Fibroblast of villous mesenchyme (primary cell): Measurements from ENCODE around the gene RGS7. TPM values are rescaled to one million over a fixed set of nuclear protein-coding genes. Genes with fewer than 3 reads are reported as not detected.
A peak's percentile ranks its signal among the peaks of the same experiment; 100 is the strongest.

Experiments
- DNase-seq: peaks from one replicate; pipeline ENCODE4 v3.0.0-alpha.2; 2010; ENCODE audit warnings: low read depth
- H3K4me3 ChIP-seq: 2 replicates; pipeline ENCODE4 v1.5.1; 2011; ENCODE audit warnings: low read depth, mild to moderate bottlenecking, low read length
- total RNA-seq: library from RNA; depleted of rRNA; stranded (reverse); fragments of >200 nt; gene quantifications from 2 replicates; pipeline ENCODE4 v1.2.3, GENCODE V29; 2012
- TF ChIP-seq, protein P1 (sequence below): IDR thresholded peaks from 2 replicates; pipeline ENCODE4 v1.5.1; 2012; ENCODE audit warnings: low read depth, mild to moderate bottlenecking, low read length; ENCODE audit not compliant: insufficient read depth

Gene RGS7
- total RNA-seq, 1 donor = 0.43 TPM

DNA sequence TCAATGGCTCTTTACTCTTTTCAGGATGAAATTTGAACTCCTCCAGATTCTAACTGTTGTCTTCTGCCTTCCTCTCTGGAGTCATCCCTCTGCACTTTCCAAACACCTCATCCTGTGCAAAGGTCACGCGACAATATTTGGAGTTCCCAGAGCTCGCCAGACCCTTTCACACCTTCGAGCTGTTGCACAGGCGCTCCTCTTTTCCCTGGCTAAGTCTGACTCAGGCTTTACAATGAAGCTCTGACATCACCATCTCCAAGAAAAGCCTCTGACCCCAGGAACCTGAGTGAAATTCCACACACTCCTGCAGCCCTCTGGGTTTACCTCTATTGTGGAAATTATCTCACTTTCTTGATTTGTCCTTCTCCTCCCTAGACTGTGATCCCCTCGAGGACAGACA lies 270.3 kb downstream of the RGS7 start:
- H3K4me3 ChIP-seq = no peak overlapping the region
- TF ChIP-seq, protein P1, sequence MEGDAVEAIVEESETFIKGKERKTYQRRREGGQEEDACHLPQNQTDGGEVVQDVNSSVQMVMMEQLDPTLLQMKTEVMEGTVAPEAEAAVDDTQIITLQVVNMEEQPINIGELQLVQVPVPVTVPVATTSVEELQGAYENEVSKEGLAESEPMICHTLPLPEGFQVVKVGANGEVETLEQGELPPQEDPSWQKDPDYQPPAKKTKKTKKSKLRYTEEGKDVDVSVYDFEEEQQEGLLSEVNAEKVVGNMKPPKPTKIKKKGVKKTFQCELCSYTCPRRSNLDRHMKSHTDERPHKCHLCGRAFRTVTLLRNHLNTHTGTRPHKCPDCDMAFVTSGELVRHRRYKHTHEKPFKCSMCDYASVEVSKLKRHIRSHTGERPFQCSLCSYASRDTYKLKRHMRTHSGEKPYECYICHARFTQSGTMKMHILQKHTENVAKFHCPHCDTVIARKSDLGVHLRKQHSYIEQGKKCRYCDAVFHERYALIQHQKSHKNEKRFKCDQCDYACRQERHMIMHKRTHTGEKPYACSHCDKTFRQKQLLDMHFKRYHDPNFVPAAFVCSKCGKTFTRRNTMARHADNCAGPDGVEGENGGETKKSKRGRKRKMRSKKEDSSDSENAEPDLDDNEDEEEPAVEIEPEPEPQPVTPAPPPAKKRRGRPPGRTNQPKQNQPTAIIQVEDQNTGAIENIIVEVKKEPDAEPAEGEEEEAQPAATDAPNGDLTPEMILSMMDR = no peak
- no peak for DNase-seq

DNA sequence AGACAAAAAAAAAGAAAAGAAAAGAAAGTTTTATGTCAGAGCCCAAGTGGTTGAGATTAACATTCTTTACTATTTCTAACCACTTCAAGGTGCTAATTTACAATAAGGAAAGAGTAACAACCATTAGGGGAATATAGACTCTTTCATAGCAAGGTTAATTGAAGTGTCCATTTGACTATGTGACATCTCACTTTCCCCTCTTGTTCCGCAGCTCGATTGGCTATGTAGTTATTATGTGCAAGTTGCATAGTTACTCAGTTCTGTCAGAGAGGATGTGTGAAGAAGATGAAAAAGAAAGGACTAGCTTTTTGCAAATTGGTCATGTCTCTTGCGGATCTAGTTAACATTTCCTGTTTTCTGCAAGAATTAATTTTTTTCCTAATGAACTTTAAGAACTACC lies 273.7 kb downstream of the RGS7 start:
- no peak overlapping the region for H3K4me3 ChIP-seq
- TF ChIP-seq, protein P1 = no peak
- DNase-seq = no peak

DNA sequence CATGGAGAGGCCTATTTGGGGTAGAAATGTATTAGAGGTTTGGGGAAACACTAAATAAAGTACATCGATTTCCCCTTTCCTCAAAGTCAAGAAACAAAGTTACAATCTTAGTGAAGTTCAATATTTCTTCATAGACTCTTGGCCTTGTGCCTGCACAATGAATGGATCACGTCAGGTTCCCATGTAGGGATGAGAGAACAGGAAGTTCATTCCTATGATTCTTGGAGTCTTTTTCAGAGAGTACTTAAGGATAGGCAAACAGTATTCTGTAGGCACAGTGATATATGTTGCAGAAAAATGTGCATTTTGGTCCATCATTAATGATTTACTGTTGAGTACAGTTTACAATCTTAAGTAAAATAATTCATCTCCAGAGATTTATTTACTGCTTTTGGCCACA lies 275.5 kb downstream of the RGS7 start:
- no peak overlapping the region for H3K4me3 ChIP-seq
- peak; percentile 1 for DNase-seq
- TF ChIP-seq, protein P1 = no peak

DNA sequence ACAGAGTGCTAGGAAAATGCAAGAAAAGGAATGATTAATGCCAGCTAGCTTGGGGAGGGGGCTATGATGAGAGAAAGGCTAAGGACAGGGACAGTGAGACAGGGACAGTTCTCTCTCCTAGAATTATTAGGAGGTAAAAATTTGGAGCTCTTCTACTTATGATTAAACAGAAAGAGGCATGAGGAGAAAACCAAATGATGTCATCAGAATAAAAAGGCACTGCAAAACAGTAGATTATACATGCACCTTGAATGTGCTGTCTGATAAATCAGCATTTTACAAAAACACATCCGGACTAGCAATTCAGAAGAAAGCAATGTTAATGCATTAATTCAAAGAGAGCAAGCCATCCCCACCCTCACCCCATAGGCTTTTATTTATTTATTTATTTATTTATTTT lies 277.5 kb downstream of the RGS7 start:
- TF ChIP-seq, protein P1 = no peak
- DNase-seq = no peak
- no peak overlapping the region for H3K4me3 ChIP-seq

DNA sequence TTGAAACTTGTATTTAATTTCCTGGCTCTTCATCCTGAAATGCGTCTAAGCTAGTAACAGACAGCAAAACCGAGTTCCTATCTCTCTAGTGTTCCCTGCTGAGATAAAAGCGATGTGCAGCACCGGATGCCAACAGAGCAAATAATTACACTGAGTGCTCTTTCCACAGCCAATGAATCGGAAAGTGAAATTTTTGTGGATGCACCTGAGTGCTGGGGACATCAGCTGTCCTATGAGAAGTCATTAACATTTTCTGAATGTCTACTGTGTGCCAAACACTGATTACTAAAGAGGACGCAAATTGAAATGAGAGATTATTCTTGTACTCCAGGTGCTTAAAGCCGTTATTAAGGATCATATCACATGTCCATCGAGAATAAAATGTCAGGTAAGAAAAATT lies 278.0 kb downstream of the RGS7 start:
- TF ChIP-seq, protein P1 = no peak

DNA sequence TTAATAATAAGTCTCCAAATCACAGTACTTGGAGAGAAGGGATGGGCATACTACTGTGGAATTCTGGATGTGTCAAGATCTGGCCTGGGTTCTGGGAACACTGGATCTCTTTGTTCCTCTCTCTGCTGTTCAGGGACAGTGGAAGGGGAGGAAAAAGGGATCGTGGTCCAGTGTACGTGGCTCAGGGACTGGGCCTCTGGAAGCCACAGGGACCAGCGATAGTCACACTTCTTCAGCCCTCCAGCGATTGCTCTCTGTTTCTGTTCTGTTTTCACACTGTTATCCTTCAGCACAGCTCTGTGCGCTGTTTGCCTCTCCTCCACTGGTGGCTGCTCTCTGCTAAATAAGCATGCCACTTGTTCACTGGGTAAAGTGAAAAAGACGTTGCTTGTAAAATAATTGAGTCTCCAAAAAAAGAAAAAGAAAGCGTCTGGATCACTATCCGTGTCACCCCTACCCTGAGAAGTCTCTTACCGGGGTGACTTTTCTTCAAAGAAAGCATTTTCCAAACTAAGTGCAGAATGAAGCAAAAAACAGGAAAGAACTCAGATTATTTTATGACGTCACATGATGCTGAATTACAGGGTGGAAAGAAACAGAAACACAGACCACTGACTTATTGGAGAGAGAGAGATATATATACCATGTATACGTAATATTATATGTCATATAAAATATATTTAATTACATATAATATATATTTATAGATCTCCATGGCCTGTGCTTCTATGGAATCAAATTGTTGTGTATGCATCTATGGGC lies 279.4 kb downstream of the RGS7 start:
- TF ChIP-seq, protein P1 = no peak
- no peak for DNase-seq
- H3K4me3 ChIP-seq = no peak overlapping the region

More for the DNA sequence above, 278.0 kb downstream of the RGS7 start:
- no peak overlapping the region for H3K4me3 ChIP-seq
- DNase-seq = no peak

DNA sequence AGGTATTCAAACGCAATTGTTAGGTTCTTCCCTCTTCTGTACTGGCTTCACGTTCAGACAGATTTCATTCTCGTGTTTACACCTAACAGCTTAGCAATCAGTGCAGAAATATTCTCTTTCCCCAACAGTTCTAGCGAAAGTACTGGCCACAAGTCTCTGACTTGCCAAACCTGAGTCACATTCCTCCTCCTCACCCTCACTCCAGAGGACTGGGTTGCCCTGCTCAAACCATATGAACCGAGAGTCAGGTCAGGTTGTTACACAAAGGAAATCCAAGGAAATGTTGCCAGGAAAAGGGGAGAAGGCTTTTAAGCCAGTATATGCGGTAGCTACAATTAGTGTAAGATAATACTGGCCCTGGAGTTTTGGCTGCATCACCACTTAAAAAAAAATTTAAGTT lies 282.5 kb downstream of the RGS7 start:
- H3K4me3 ChIP-seq = no peak overlapping the region
- no peak for DNase-seq
- TF ChIP-seq, protein P1 = no peak
